Fibroblast of lung (primary cell): ENCODE results near the gene LRRC8E.

Experiments
- EZH2 ChIP-seq: IDR thresholded peaks from 2 replicates; pipeline ENCODE4 v1.5.1; 2012; ENCODE audit warnings: low read length, control low read depth, mild to moderate bottlenecking; ENCODE audit errors: missing control alignments
- TF ChIP-seq, protein P1 (sequence below), 2 donors: IDR thresholded peaks in 1 of 2; conservative IDR thresholded peaks in 1 of 2; 1 replicate in 1 of 2; 2 replicates in 1 of 2; pipeline ENCODE4 v1.5.1; 2011 to 2012; ENCODE audit warnings: low read length in 2 of 2, control low read depth in 1 of 2, inconsistent platforms in 1 of 2, low read depth in 1 of 2, mild to moderate bottlenecking in 1 of 2

GRCh38 chr19:7887408-7888144, 734 bp upstream of the LRRC8E start:
- TF ChIP-seq, protein P1, sequence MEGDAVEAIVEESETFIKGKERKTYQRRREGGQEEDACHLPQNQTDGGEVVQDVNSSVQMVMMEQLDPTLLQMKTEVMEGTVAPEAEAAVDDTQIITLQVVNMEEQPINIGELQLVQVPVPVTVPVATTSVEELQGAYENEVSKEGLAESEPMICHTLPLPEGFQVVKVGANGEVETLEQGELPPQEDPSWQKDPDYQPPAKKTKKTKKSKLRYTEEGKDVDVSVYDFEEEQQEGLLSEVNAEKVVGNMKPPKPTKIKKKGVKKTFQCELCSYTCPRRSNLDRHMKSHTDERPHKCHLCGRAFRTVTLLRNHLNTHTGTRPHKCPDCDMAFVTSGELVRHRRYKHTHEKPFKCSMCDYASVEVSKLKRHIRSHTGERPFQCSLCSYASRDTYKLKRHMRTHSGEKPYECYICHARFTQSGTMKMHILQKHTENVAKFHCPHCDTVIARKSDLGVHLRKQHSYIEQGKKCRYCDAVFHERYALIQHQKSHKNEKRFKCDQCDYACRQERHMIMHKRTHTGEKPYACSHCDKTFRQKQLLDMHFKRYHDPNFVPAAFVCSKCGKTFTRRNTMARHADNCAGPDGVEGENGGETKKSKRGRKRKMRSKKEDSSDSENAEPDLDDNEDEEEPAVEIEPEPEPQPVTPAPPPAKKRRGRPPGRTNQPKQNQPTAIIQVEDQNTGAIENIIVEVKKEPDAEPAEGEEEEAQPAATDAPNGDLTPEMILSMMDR (conservative IDR thresholded peaks at IDR 0.05 in 1 of 2, IDR thresholded peaks at IDR 0.05 in 1 of 2; ENCODE audit: low read depth in 1 of 2, low read length in 2 of 2) = no peak
- TF ChIP-seq EZH2 = no peak
